ENCODE measurements around the gene SLC22A1.
A peak's percentile ranks its signal among the peaks of the same experiment; 100 is the strongest.

Gene SLC22A1

DNA sequence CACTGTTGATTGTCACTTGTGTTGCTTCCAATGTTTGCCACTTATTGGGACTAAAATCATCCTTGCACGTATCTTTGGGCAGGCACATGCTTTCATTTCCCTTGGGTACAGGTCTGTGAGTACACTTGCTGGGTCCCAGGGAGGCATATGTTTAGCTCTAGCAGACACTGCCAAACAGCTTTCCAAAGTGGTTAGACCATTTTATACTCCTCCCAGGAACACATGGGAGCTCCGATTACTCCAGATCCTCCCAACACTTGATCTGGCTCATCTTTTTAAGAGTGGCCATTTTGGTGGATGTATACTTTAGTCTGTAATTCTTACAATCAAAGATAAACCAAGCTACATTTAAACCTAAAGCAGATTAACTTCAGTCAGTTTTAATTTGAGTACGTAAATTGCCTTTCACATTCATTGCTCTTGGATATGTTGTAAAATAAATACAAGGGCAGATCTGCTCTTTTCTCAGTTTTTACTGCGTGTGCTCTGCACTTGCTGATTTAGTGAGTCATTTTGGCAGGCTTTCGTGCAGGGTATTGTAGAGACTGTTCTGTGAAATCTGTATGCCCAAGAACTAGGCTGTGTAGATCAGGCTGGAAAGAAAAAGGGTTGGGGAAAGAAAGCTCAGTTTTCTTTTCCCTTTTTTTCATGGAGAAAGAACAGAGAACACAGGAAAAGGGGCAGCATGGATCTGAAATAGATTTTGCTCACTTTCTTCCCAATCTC, 19.5 kb downstream of the SLC22A1 start:
- TF ChIP-seq, protein P1, sequence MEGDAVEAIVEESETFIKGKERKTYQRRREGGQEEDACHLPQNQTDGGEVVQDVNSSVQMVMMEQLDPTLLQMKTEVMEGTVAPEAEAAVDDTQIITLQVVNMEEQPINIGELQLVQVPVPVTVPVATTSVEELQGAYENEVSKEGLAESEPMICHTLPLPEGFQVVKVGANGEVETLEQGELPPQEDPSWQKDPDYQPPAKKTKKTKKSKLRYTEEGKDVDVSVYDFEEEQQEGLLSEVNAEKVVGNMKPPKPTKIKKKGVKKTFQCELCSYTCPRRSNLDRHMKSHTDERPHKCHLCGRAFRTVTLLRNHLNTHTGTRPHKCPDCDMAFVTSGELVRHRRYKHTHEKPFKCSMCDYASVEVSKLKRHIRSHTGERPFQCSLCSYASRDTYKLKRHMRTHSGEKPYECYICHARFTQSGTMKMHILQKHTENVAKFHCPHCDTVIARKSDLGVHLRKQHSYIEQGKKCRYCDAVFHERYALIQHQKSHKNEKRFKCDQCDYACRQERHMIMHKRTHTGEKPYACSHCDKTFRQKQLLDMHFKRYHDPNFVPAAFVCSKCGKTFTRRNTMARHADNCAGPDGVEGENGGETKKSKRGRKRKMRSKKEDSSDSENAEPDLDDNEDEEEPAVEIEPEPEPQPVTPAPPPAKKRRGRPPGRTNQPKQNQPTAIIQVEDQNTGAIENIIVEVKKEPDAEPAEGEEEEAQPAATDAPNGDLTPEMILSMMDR (IDR thresholded peaks at IDR 0.05; ENCODE audit: low read depth, low read length): no peak
- peak; percentile 63 to 81 for DNase-seq (ENCODE audit: low read depth in 2 of 2)
- no peak overlapping the region for H3K4me3 ChIP-seq (replicated peaks in 1 of 2; ENCODE audit: low read depth in 2 of 2, low read length in 2 of 2)

DNA sequence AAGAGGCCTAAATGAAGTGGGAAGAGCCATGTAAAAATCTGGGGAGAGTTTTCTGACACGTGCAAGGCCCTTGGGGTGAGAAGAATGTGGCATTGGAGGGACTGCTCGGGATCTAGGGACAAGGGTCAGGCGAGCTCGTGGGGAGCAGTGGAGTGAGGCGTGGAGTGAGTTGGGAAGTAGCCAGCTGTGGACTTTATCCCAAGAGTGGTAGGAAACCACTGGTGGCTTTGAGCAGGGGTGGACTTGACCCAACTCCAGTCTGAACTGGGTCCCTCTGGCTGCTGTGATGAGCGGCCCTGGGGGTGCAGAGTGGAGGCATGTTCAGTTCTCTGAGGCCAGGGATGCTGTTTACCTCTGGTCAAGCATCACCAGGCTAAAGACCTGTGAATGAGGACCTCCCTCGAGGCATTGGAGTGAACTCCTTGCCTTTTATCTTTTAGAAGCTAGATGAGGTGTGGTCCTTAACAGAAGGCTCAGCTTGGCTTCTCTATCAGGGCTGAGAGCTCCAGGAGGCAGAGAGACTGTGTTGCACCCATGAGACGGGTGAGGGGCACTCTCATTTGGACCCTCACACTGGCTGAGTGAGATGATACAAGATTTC, 20.6 kb downstream of the SLC22A1 start:
- TF ChIP-seq, protein P1 (IDR thresholded peaks at IDR 0.05; ENCODE audit: low read depth, low read length): no peak
- DNase-seq (ENCODE audit: low read depth in 2 of 2): no peak

DNA sequence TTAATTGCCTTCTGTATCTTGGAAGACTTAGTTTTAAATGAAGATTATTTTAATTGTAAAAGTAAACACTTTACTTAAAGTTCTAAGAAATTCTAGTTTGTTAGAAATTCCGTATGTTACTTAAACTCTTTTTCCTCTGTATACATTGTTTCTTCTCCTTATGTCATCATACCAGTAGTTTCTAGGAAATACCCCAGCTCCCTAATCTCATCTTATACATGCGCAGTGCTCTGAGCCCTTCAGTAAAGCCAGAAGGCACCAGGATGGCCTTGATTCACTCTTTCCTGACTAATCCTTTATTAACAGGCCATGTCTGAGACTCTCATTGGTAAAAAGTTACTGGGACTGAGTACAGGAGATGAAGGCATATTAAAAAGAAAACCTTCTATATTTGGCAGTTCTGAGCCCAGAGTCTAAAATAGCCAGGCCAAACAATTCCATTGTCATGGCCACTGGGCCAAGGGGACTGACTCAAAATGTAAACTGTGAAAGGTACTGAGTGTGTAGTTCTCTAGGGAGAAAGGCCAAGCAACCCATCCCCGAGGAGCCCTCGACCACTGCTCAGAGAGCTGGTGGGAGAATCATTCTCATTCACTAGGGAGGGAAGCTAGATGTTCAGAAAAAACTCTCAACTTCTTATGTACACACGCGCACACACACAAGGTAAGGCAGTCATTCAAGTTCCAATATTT, 25.0 kb downstream of the SLC22A1 start:
- TF ChIP-seq, protein P1 (IDR thresholded peaks at IDR 0.05; ENCODE audit: low read depth, low read length): no peak
- no peak for DNase-seq (ENCODE audit: low read depth in 2 of 2)
- no peak overlapping the region for H3K4me3 ChIP-seq (replicated peaks in 1 of 2; ENCODE audit: low read depth in 2 of 2, low read length in 2 of 2)

More for the DNA sequence above, 20.6 kb downstream of the SLC22A1 start:
- H3K4me3 ChIP-seq (replicated peaks in 1 of 2; ENCODE audit: low read depth in 2 of 2, low read length in 2 of 2): no peak overlapping the region

DNA sequence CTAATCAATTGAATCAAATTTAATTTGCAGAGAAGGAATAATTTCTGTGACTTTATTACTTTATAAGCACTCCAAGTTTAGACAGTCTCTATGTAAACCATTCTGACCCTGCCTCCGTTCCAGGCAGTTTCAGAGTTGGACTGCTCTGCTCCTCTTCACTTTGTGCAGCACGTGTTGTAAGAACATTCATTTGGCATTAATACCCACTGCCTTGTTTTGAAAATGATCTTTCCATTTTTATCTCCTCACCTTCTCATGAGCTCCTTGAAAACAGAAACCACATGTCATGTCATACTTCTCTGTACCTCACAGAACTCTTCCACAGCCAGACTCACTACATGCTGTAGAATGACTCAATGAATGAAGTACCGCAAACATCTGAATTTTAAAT, 25.5 kb downstream of the SLC22A1 start:
- no peak overlapping the region for H3K4me3 ChIP-seq (replicated peaks in 1 of 2; ENCODE audit: low read depth in 2 of 2, low read length in 2 of 2)
- TF ChIP-seq, protein P1 (IDR thresholded peaks at IDR 0.05; ENCODE audit: low read depth, low read length): no peak
- no peak for DNase-seq (ENCODE audit: low read depth in 2 of 2)

DNA sequence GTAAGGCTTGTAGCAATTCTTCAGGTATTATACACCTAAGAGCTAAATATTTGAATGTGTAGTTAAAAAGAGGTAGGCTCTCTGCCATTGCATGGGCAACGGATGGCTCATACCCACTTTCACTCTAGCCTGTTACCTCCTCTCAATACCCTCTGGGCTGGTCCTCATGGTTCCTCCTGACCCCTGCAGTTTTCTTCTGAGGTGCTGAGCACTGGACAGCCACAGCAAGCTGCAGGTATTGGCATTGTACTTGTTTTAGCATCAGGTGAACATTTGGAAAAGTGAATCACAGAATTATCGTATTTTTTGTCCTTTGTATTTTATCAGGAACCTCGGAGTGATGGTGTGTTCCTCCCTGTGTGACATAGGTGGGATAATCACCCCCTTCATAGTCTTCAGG, 32.9 kb downstream of the SLC22A1 start:
- DNase-seq (ENCODE audit: low read depth in 2 of 2): no peak
- no peak overlapping the region for H3K4me3 ChIP-seq (replicated peaks in 1 of 2; ENCODE audit: low read depth in 2 of 2, low read length in 2 of 2)
- TF ChIP-seq, protein P1 (IDR thresholded peaks at IDR 0.05; ENCODE audit: low read depth, low read length): no peak

DNA sequence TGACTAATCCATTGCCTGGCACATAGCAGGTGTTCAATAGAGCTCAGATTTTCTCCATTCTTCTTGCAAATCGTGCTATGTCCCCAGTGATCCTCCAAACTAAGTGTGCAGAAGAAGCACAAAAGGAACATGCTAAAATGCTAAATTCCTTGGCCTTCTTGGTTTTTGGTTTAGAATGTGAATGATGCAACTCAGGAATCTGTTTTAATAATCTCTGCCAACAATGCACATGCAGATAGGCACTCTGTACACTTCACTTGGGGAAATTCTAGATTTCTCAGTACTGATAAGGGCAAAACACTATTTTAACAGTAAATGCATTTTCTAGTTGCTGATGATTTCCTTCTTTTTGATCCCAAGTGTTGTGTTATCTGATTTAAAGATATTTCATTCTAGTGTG, 35.2 kb downstream of the SLC22A1 start:
- no peak overlapping the region for H3K4me3 ChIP-seq (replicated peaks in 1 of 2; ENCODE audit: low read depth in 2 of 2, low read length in 2 of 2)
- DNase-seq (ENCODE audit: low read depth in 2 of 2): peak; percentile 25 to 38
- TF ChIP-seq, protein P1 (IDR thresholded peaks at IDR 0.05; ENCODE audit: low read depth, low read length): no peak

All from cardiac fibroblast (primary cell).